GM23338 (cell line): Measurements from ENCODE around the gene CCDC122. TPM values are rescaled to one million over a fixed set of nuclear protein-coding genes. Genes with fewer than 3 reads are reported as not detected.

Source experiments
- ATAC-seq: fragments of 200-7000 bp; cut with Tn5 transposase; 3 replicates; pipeline ENCODE4 v1.9.1; 2020
- DNase-seq: peaks from one replicate; pipeline ENCODE4 v3.0.0-alpha.2; 2015; ENCODE audit warnings: low spot score
- H2AFZ ChIP-seq: fragments of 200-600 bp; sonication (generic); 2 replicates; pipeline ENCODE4 v1.8.0; 2016; ENCODE audit warnings: antibody characterized with exemption, mild to moderate bottlenecking, moderate library complexity
- H3F3A ChIP-seq: fragments of 200-600 bp; sonication (generic); replicated peaks from 2 replicates; pipeline ENCODE4 v1.8.0; 2017; ENCODE audit warnings: antibody characterized with exemption, mixed run types, low read depth
- H3K27ac ChIP-seq: fragments of 200-600 bp; sonication (generic); 2 replicates; pipeline ENCODE4 v1.6.1; 2016; ENCODE audit warnings: low read depth
- H3K27me3 ChIP-seq: fragments of 200-600 bp; sonication (generic); 2 replicates; pipeline ENCODE4 v1.8.0; 2016; ENCODE audit warnings: mild to moderate bottlenecking, mixed run types, moderate library complexity; ENCODE audit not compliant: insufficient read depth
- H3K36me3 ChIP-seq: fragments of 200-600 bp; sonication (generic); 2 replicates; pipeline ENCODE4 v1.8.0; 2016; ENCODE audit warnings: mild to moderate bottlenecking; ENCODE audit not compliant: insufficient read depth
- H3K4me1 ChIP-seq: fragments of 200-600 bp; sonication (generic); 2 replicates; pipeline ENCODE4 v1.8.0; 2016; ENCODE audit warnings: mild to moderate bottlenecking, moderate library complexity; ENCODE audit not compliant: insufficient read depth
- H3K4me2 ChIP-seq: fragments of 200-600 bp; sonication (generic); 2 replicates; pipeline ENCODE4 v1.7.1; 2017; ENCODE audit warnings: mixed run types
- H3K4me3 ChIP-seq: fragments of 200-600 bp; sonication (generic); 2 replicates; pipeline ENCODE4 v1.6.1; 2016; ENCODE audit warnings: mixed run types
- H3K79me2 ChIP-seq: fragments of 200-600 bp; sonication (generic); replicated peaks from 2 replicates; pipeline ENCODE4 v1.8.0; 2017; ENCODE audit warnings: mild to moderate bottlenecking; ENCODE audit not compliant: insufficient read depth
- H3K9me2 ChIP-seq: fragments of 200-600 bp; sonication (generic); 2 replicates; pipeline ENCODE4 v1.8.0; 2017; ENCODE audit not compliant: insufficient read depth
- H4K20me1 ChIP-seq: fragments of 200-600 bp; sonication (generic); replicated peaks from 2 replicates; pipeline ENCODE4 v1.8.0; 2017; ENCODE audit warnings: mild to moderate bottlenecking; ENCODE audit not compliant: insufficient read depth
- H3K27ac Mint-ChIP-seq: 2 replicates; pipeline ENCODE4 v1.8.0; 2020; ENCODE audit warnings: inconsistent platforms, mild to moderate bottlenecking, moderate library complexity, mixed read lengths
- H3K27me3 Mint-ChIP-seq: 3 replicates; pipeline ENCODE4 v1.8.0; 2022; ENCODE audit warnings: low read depth, mild to moderate bottlenecking, moderate library complexity, mixed read lengths, inconsistent platforms; ENCODE audit not compliant: insufficient read depth, poor library complexity
- H3K36me3 Mint-ChIP-seq: 3 replicates; pipeline ENCODE4 v1.8.0; 2021; ENCODE audit warnings: low read depth, mild to moderate bottlenecking, inconsistent platforms, moderate library complexity, mixed read lengths
- H3K4me1 Mint-ChIP-seq: 3 replicates; pipeline ENCODE4 v1.8.0; 2020; ENCODE audit warnings: mild to moderate bottlenecking, inconsistent platforms, mixed read lengths
- H3K4me3 Mint-ChIP-seq: 3 replicates; pipeline ENCODE4 v1.8.0; 2021; ENCODE audit warnings: moderate library complexity, mild to moderate bottlenecking, inconsistent platforms, mixed read lengths
- H3K9me3 Mint-ChIP-seq: 3 replicates; pipeline ENCODE4 v1.8.0; 2020; ENCODE audit warnings: moderate library complexity, mild to moderate bottlenecking, inconsistent platforms, mixed read lengths
- NANOG ChIP-seq: IDR thresholded peaks from 2 replicates; pipeline ENCODE4 v1.6.1; 2016; ENCODE audit warnings: antibody characterized with exemption, borderline replicate concordance
- POLR2AphosphoS5 ChIP-seq: IDR thresholded peaks from 2 replicates; pipeline ENCODE4 v1.6.1; 2016; ENCODE audit warnings: antibody characterized with exemption, low read depth
- STAT1 ChIP-seq: IDR thresholded peaks from one replicate; pipeline ENCODE4 v1.6.1; 2016; ENCODE audit warnings: antibody characterized with exemption; ENCODE audit not compliant: unreplicated experiment
- ZNF114 ChIP-seq: fragments of 250-450 bp; sonication (Bioruptor Pico); IDR thresholded peaks from 2 replicates; pipeline ENCODE4 v1.5.0; 2020; ENCODE audit warnings: mild to moderate bottlenecking, moderate library complexity
- ZNF331 ChIP-seq: fragments of 250-450 bp; sonication (Bioruptor Pico); IDR thresholded peaks from 2 replicates; pipeline ENCODE4 v1.5.0; 2020; ENCODE audit warnings: low read depth, mild to moderate bottlenecking, moderate library complexity
- polyA plus RNA-seq: library from polyadenylated mRNA; unstranded; fragments of >200 nt; fragmentation: Nextera tagmentation; extraction: Ambion mirVana; gene quantifications from 2 replicates; pipeline ENCODE4 v1.2.1, GENCODE V29; 2016
- total RNA-seq: library from RNA; depleted of rRNA; stranded (reverse); fragments of >200 nt; shearing (Covaris generic); gene quantifications from 2 replicates; pipeline ENCODE4 v1.2.3, GENCODE V29; 2014
- TF ChIP-seq, protein P1 (sequence below): fragments of 250-450 bp; sonication (Bioruptor Pico); IDR thresholded peaks from 2 replicates; pipeline ENCODE4 v1.5.0; 2020; ENCODE audit warnings: mild to moderate bottlenecking, moderate library complexity

Gene CCDC122
- total and polyA plus RNA-seq, 2 experiments from 2014 or later, result 7.5 to 30.6 TPM

DNA sequence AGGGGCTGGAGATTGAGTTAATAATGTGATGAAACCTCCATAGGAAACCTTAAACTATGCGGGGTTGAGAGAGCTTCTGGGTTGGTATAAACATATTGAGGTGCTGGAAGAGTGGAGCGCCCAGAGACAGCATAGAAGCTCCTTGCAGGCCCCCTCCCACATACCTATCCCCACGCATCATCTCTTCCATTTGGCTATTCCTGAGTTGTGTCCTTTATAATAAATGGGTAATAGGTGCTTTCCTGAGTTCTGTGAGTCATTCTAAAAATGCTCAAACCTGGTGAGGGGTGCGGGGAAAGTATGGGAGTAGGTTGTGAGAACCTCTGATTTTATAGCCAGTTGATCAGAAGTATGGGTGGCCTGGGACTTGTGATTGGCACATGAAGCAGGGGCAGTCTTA is 14.6 kb downstream of the CCDC122 start (continued):
- TF ChIP-seq, protein P1, sequence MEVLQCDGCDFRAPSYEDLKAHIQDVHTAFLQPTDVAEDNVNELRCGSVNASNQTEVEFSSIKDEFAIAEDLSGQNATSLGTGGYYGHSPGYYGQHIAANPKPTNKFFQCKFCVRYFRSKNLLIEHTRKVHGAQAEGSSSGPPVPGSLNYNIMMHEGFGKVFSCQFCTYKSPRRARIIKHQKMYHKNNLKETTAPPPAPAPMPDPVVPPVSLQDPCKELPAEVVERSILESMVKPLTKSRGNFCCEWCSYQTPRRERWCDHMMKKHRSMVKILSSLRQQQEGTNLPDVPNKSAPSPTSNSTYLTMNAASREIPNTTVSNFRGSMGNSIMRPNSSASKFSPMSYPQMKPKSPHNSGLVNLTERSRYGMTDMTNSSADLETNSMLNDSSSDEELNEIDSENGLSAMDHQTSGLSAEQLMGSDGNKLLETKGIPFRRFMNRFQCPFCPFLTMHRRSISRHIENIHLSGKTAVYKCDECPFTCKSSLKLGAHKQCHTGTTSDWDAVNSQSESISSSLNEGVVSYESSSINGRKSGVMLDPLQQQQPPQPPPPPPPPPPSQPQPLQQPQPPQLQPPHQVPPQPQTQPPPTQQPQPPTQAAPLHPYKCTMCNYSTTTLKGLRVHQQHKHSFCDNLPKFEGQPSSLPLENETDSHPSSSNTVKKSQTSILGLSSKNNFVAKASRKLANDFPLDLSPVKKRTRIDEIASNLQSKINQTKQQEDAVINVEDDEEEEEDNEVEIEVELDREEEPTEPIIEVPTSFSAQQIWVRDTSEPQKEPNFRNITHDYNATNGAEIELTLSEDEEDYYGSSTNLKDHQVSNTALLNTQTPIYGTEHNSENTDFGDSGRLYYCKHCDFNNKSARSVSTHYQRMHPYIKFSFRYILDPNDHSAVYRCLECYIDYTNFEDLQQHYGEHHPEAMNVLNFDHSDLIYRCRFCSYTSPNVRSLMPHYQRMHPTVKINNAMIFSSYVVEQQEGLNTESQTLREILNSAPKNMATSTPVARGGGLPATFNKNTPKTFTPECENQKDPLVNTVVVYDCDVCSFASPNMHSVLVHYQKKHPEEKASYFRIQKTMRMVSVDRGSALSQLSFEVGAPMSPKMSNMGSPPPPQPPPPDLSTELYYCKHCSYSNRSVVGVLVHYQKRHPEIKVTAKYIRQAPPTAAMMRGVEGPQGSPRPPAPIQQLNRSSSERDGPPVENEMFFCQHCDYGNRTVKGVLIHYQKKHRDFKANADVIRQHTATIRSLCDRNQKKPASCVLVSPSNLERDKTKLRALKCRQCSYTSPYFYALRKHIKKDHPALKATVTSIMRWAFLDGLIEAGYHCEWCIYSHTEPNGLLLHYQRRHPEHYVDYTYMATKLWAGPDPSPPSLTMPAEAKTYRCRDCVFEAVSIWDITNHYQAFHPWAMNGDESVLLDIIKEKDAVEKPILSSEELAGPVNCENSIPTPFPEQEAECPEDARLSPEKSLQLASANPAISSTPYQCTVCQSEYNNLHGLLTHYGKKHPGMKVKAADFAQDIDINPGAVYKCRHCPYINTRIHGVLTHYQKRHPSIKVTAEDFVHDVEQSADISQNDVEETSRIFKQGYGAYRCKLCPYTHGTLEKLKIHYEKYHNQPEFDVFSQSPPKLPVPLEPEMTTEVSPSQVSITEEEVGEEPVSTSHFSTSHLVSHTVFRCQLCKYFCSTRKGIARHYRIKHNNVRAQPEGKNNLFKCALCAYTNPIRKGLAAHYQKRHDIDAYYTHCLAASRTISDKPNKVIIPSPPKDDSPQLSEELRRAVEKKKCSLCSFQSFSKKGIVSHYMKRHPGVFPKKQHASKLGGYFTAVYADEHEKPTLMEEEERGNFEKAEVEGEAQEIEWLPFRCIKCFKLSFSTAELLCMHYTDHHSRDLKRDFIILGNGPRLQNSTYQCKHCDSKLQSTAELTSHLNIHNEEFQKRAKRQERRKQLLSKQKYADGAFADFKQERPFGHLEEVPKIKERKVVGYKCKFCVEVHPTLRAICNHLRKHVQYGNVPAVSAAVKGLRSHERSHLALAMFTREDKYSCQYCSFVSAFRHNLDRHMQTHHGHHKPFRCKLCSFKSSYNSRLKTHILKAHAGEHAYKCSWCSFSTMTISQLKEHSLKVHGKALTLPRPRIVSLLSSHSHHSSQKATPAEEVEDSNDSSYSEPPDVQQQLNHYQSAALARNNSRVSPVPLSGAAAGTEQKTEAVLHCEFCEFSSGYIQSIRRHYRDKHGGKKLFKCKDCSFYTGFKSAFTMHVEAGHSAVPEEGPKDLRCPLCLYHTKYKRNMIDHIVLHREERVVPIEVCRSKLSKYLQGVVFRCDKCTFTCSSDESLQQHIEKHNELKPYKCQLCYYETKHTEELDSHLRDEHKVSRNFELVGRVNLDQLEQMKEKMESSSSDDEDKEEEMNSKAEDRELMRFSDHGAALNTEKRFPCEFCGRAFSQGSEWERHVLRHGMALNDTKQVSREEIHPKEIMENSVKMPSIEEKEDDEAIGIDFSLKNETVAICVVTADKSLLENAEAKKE (CRISPR knock-in tag), result no peak
- TF ChIP-seq STAT1, result no peak

DNA sequence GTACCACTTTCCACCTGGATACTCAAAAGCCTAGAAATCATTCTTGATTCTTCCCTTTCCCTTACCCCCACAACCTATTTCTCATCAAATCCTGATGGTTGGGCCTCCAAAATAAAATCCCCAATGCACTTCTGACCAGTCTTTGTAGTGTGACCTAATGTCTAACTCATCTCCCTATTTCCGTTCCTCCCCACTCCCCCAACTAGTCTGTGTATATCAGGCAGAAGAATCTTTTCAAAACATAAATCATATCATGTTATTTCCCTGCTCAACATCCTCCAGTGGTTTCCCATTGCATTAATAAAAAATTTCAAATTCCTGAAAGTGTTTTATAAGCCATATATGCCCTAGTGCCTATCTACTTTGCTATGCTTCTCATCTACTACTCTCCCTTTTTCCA is 17.7 kb downstream of the CCDC122 start:
- Histone ChIP-seq H2AFZ (no peak overlapping the region), H3K9me2 (peaks cover 3% of the 10 kb centered on the region; the same call in 1 of the 2 replicates), H4K20me1 (no peaks in the 10 kb centered on the region), H3K36me3 (no peaks in the 10 kb centered on the region), H3K27me3 (no peaks in the 10 kb centered on the region), H3K79me2 (no peaks in the 10 kb centered on the region), H3F3A (no peaks in the 10 kb centered on the region), H3K4me1 (peaks cover 7% of the 10 kb centered on the region), H3K4me3 (no peak overlapping the region), H3K4me2 (no peak overlapping the region), H3K27ac (no peak overlapping the region)
- Mint-ChIP-seq H3K9me3 (peaks cover 7% of the 10 kb centered on the region; the same call in 1 of the 3 replicates), H3K4me1 (peaks cover 11% of the 10 kb centered on the region; the same call in 2 of the 3 replicates), H3K36me3 (peaks cover 30% of the 10 kb centered on the region; the same call in 2 of the 3 replicates), H3K4me3 (no peak overlapping the region), H3K27ac (no peak overlapping the region), H3K27me3 (peaks cover 2% of the 10 kb centered on the region)
- no peak for DNase-seq
- ATAC-seq, result no peak
- no peak for TF ChIP-seq NANOG
- no peak for TF ChIP-seq ZNF331 (CRISPR knock-in tag)
- no peak for TF ChIP-seq POLR2AphosphoS5
- no peak for TF ChIP-seq ZNF114
- TF ChIP-seq, protein P1 (CRISPR knock-in tag), result no peak
